CD4-positive, alpha-beta T cell treated with Interleukin-15 for 1 hour (primary cell): ENCODE measurements around the gene CCDC13.

Experiments
- DNase-seq: peaks from one replicate; pipeline ENCODE4 v3.0.0-alpha.2; 2020

The CCDC13 gene

DNA sequence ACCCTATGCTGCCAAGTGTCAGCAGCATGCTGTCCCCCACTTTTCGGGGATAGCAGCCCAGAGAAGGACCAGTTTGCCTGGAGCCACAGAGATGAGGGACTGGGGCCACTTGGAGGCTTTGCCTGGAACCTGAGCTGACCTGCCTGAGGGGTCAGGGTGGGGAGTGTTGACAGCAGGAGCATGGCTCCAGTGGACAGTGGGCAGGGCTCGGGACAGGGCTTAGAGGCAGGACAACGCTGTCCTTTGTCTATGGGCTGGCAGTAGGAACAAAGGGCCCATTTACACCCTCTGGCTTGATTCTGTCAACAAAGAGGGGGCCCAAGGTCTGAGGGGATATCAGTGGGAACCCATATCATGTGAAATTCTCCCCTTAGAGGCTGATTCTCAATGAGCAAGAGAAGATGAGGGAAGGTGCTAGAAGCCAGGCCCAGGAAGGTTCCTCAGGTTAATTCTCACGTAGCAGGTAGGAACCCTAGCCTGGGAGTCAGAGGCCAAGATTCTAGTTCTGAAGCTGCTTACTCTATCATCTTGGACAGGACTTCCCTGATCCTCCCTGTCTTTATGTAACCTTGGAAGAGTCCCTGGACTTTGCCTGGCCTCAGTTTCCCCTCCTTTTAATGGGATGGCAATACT lies 40.7 kb downstream of the CCDC13 start:
- DNase-seq = no peak

- no peak for DNase-seq
Observed at GRCh38 chr3:42731476-42732195, 41.4 kb downstream of the CCDC13 start.

DNA sequence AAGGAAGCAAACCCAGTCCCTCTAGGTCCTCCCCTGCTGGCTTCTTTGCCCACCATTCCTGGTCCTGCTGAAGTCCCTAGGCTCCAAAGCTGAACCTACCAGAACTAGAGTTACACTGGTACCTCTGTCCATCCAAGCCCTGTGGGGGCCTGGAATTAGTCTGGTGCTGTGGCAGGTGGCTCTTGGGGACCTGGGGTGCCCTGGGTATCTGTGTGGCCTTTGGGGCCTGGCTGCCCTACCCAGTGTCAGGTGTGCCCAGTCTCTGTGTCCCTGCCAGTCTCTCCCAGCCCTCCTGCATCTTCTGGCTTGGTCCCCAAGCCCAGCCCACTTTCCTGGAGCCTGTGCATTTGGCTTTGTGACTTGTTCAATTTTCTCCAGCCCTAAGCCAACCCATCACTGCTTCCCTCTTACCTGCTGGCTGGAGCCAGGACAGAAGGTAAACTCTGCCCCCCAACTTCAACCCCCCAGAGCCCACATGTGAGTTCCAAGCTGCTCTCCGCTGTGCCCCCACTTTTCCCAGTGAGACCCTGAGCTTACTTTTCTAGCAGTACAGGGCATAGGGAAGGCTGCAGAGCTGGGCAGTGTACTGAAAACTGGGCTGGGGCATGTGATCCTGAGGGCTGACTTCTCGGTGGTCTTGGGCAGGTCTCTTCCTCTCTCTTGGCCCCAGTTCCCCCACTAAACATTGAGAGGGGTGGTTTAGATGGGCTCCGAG lies 42.2 kb downstream of the CCDC13 start:
- DNase-seq = no peak

DNA sequence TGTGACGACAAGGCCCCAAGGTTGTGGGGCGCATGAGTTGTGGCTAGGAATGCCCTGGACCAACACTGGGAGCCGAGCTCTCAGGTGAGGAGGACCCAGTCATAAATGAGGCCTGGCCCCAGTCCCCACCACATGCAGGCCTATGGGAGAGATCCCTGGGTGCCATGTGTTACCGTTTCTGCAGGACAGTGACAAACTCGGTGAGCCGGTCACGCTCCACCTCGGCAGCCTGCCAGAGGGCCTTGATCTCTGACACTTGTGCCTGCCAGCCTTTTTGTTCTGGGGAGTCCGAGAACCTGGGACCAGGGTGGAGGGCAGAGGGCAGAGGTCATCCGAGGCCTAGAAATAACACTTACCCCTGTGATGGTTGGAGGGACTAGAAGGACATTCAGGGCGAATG lies 42.8 kb downstream of the CCDC13 start:
- no peak for DNase-seq

DNA sequence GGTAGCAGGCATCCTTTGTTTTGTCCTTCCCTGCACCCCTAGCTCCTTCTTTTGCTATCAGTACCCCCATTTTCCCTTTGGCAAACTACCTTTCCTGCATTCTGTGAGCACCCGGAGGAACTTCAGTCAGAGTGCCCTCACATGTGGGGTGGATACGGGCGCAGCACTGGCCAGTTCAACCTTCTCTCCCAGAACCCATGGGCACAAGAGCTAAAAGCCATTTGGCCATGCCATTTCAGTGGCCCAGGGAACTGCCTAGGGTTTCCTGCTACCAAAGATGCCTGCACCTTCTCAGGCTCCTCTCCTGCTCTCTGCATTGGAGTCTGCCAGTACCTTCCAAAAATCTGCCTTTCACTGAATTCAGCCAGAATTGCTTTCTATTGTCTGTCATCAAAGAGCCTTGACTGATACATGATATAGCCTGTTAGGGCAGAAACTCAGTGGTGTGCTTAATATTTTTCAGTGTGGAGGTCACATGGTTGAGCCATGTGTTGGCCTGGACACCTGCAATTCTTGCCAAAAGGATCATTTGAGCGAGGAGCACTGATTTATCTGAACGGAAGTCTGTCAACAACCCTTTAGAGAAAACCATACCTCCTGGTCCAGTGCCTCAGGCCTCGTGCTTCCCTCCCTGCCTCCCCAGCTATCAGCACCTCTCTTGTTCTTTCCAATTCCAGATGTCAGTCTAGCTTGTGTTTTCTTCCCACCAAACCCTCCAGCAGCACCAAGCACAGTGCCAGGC lies 43.5 kb downstream of the CCDC13 start:
- no peak for DNase-seq

GRCh38 chr3:42728668-42729364 lies 44.2 kb downstream of the CCDC13 start:
- no peak for DNase-seq

DNA sequence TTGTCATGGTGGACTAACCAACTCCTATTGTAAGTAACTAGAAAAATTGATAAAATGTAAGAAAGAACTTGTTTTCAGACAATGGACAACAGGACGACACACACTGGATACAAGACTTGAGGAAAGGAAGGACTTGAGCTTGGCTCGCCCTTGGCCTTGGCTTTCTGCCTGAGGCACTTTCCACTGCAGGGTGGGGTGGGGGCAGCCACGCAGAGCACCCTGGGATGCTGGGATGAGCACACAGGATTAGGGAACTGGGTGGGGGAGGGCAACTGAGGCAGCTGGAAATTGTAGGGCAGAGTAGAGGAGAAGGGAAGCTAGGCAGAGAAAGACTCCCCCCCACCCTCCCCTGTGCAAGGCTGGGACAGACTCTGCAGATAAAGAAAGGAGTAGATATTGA lies 45.0 kb downstream of the CCDC13 start:
- no peak for DNase-seq

GRCh38 chr3:42725454-42725853 lies 47.6 kb downstream of the CCDC13 start:
- DNase-seq = no peak

DNA sequence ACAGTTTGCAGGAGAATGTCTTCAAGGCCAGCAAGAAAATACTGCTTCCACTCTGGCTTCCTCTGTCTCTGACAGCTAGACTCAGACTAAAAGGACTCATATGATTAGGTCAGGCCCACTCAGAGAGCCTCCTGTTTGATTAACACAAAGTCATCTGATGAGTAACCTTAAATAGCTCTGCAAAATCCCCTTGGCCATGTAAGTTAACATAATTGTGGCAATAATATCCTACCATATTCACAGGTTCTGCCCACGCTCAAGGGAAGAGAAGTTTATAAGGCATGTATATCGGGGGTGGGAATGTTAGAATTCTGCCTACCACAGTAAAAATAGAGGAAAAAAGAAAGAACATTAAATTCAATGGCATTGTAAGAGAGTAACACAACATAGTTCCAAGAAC lies 49.8 kb downstream of the CCDC13 start:
- DNase-seq = no peak
